UCSD-AML1 (cell line): ENCODE data around the gene SECISBP2.
A peak's percentile ranks its signal among the peaks of the same experiment; 100 is the strongest.
"Not testable (repeated sequence)": the region's sequence is repeated elsewhere in the genome, so short reads cannot be mapped to it uniquely, and the experiment has no call there.

Experiments
- DNase-seq: peaks from one replicate; lab custom pipeline; 2025; ENCODE audit not compliant: unreplicated experiment; lab: John Stamatoyannopoulos, UW

Gene SECISBP2

GRCh38 chr9:89309608-89310474 is 8.5 kb upstream of the SECISBP2 start:
- no peak for DNase-seq

GRCh38 chr9:89310475-89311345 is 7.6 kb upstream of the SECISBP2 start, which contains the start of gene CKS2:
Gene CKS2, plus strand, starts transcription at chr9:89311195. Its CDS starts 98 bp downstream, at chr9:89311293.
- peak; percentile 100 for DNase-seq

- no peak for DNase-seq
Observed at GRCh38 chr9:89311346-89312221, 6.7 kb upstream of the SECISBP2 start.

GRCh38 chr9:89312222-89312571 is 6.1 kb upstream of the SECISBP2 start:
- DNase-seq: no peak

GRCh38 chr9:89313842-89314241 is 4.5 kb upstream of the SECISBP2 start:
- DNase-seq: no peak

- DNase-seq: no peak
Observed at GRCh38 chr9:89314955-89315354, 3.3 kb upstream of the SECISBP2 start.

GRCh38 chr9:89315482-89315881 is 2.8 kb upstream of the SECISBP2 start:
- DNase-seq: no peak

GRCh38 chr9:89317282-89317681 is 1.0 kb upstream of the SECISBP2 start:
- no peak for DNase-seq

- DNase-seq: no peak
Observed at GRCh38 chr9:89319015-89319905, 960 bp downstream of the SECISBP2 start.

GRCh38 chr9:89323390-89323789 is 5.1 kb downstream of the SECISBP2 start:
- DNase-seq: no peak

GRCh38 chr9:89325733-89326132 is 7.4 kb downstream of the SECISBP2 start:
- DNase-seq: no peak

GRCh38 chr9:89328064-89328463 is 9.8 kb downstream of the SECISBP2 start:
- no peak for DNase-seq

- no peak for DNase-seq
Observed at GRCh38 chr9:89329917-89330316, 11.6 kb downstream of the SECISBP2 start.

- no peak for DNase-seq
Observed at GRCh38 chr9:89330513-89330912, 12.2 kb downstream of the SECISBP2 start.

GRCh38 chr9:89339807-89340206 is 21.5 kb downstream of the SECISBP2 start:
- DNase-seq: no peak

- no peak for DNase-seq
Observed at GRCh38 chr9:89340332-89340731, 22.0 kb downstream of the SECISBP2 start.

- DNase-seq: no peak
Observed at GRCh38 chr9:89342213-89342612, 23.9 kb downstream of the SECISBP2 start.

GRCh38 chr9:89342948-89343347 is 24.6 kb downstream of the SECISBP2 start:
- no peak for DNase-seq

GRCh38 chr9:89343812-89344211 is 25.5 kb downstream of the SECISBP2 start:
- not testable (repeated sequence) for DNase-seq

GRCh38 chr9:89345476-89345875 is 27.2 kb downstream of the SECISBP2 start:
- no peak for DNase-seq
